ENCODE data around the gene HOXA2.
A peak's percentile ranks its signal among the peaks of the same experiment; 100 is the strongest.

The HOXA2 gene

DNA sequence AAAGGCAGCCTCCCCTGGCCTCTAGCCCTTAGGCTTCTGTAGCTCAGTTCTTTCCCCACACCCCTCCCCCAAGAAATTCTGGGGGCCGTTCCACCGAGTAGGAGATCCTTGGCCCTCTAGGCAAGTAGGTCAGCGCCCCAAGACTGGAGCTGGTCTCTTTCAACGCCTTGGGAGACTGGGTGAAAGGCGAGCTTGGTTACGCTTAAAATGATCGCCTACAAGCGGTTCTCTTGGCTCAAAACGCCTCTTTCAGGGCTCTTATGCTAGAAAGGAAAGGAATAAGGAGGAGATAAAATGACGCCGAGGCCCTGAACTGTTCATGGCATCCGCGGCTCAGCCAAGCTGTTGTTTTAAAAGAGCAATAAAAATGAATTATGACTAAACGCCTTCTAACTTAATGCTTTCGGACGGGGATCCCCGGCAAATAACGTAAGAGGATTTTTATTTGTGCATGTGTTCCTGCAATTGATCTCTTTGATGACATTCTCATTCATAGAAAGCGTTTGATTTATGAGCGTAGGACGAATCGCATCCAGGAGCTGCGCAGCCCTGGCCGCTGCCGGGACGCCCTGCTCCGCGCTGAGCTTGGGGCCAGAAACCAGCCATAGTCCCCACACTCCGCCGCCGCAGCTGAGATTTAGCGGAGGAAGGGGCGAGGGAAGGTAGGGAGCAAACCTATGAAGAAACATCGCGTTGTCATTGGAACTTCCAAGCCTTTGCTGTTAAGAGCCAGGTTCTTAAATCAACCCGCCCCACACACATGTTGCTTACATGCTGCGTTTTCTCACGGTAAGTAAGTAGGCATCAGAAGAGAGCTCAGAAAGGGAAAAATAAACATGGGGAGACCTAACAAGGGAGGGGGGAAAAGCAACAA, 3.7 kb downstream of the HOXA2 start:
- no peak for DNase-seq (ENCODE audit: low read depth in 3 of 3)

DNA sequence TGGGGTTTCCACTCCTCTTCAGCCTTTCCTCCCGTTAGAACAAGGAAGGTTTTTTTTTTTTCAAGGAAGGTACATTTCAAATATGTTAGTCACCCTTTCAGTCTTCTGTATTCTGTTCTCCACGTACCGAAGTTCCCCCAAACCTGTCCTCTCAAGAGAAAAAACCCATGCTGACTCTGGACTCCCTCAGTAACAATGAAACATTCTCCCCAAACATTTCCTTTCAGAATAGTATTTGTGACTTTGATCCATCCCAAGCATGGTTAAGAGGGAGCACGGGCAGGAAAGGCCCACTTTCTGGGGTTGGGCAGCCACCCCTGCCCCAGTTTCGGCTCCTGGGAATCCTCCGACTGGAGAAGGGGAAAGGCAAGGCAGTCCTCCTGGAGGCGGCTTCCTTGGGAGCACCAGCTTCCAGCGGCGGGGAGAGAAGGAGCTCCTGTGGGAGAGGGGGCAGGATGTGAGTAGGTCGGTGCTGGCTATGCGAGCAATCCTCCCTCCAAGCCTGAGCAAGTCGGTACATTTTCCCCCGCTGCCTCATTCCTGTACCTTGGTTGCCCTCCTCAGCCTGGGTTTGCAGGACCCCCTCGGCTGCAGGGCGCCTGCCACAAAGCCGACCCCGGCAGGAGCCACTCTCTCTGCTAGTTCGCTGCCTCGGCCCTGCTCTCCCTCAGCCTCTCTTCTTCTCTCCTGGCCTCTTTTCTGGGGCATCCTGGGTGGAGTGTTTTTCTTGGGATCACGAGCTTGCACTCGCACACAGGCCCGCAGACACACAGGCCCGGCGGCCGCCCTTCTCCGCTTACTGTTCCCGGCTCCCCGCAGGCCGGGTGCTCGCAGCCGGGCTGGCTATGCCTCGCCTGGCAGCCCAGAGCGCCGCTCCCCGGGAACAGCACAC, 4.6 kb downstream of the HOXA2 start:
- no peak for DNase-seq (ENCODE audit: low read depth in 3 of 3)

DNA sequence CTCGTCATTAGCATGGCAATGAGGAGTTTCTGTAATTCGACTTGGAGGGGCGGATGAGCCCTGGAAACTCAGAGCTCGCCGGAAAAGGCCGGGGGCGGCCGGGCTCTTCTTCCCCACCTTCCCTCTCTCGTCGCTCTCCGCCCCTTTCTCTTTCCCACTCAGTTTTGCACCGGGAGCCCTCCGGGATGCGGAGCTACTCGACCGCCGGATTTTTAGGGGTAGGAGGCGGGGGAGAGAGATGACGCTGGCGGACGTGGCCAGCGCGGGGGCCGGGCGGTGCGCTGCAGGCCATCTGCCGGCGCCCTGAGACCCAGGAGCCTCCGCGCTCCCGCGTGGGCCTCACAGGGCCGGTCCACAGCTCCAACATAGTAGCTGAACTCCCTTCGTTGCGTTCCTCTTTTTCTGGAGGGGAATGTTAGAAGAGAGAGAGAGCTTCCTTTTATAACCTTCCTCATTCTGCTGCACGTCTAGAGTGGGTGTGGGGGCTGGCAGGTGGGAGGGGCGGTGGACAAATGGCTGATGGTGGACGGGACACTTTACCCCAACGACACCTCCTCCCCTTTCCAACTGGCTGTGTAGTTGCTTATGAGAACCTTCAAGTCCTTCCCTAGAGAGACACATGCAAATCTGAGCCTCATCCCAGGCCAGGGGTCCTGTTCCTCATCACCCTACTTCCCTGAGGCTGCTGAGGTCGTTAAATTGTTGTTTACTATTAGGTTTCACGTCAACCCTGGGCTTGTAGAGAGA, 5.5 kb downstream of the HOXA2 start:
- DNase-seq (ENCODE audit: low read depth in 3 of 3): no peak

DNA sequence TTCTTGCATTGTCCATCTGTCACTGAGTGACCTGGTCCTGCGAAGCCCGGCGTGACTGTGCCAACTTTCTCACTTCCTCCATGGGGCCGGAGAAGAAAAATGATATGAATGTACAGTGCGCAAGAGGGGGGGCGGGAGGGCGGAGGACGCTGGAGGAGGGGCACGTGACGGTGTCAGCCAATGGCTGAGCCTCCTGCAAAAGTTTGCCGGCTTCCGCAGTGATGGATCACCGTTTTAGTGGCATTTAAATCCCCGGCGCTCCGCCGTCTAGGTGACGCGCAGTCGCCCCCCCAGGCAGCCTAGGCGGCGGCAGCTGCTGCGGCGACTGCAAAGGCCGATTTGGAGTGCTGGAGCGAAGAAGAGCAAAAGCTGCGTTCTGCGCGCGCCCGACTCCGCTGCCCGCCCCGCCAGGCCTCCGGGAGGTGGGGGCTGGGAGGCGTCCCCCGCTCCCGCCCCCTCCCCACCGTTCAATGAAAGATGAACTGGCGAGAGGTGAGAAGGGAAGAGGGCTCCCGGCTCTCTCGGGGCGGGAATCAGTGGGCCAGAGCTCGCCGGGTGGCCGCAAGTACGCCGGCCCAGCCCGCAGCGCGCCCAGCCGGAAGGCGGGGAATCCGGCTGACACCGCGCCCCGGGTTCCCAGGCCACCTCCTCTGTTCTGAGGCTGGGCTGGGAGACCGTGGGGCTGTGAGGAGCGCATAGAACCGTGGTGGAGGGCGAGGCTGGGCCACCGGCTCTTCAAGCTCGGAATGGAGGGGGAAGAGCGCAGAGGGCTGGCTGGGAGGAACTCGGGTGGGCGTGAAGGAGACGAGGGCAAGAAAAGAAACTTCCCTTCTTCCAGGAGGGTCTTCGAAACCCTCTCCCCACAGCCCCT, 6.4 kb downstream of the HOXA2 start, which contains the start of gene HOXA1:
Gene HOXA1 (minus strand): TSS at position 104 of the 871 bp plus-strand sequence. CDS start 88 bp downstream, at position 16.
- peak; percentile 50 to 68 (median 50) for DNase-seq (ENCODE audit: low read depth in 3 of 3)

DNA sequence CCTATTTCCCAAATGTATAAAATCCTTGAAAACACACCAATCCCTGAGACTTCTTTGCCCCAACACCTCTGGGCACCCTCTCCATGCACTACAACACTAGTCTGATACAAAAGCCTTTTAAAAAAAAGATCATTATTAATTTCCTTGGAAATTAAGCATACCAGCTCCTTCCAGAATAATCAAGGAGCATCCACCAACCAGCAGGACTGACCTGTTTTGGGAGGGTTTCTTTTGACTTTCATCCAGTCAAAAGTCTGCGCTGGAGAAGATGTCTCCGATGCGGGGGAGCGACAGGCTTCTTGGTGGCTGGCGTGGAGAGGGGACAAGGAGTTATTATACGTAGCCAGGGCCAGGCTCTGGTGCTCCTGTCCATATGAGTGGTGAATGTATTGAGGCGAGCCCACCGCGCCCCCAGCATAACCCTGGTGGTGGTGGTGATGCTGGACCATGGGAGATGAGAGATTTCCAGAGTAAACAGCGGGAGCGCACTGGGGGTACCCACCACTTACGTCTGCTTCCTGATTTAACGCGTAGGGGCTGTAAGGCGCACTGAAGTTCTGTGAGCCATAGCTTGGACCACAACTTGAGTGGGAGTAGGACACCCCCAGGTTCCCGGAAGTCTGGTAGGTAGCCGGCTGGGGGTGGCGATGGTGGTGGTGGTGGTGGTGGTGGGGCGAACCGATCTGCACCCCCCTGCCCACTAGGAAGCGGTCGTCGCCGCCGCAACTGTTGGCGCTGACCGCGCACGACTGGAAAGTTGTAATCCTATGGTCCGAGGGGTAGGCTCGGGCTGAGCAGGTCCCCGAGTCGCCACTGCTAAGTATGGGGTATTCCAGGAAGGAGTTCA, 7.2 kb downstream of the HOXA2 start:
- DNase-seq (ENCODE audit: low read depth in 3 of 3): no peak

DNA sequence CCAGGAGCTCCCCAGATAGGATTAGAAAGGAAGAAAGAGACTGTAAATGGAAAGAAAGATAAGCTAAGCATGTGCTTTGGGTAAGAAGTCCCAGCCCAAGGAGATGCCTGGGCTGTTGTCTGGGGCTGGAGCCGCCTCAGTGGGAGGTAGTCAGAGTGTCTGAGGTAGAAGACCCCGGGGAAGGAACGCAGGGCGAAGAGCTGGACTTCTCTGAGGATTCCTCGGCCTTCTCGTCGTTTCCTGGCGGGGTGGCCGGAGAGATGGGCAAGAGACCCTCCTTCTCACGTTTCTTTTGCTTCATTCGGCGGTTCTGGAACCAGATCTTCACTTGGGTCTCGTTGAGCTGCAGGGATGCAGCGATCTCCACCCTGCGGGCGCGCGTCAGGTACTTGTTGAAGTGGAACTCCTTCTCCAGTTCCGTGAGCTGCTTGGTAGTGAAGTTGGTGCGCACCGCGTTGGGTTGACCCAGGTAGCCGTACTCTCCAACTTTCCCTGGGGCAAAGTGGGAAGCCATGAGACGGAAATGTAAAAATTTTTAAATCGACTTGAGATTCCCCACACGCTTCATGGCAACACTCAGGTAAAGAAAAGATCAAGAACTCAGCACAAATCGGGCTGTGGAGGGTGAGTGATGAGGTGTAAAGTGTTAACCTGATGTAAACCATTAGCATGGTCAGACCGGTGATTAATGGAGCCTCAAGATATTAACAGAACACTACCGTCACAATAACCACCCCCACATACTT, 8.0 kb downstream of the HOXA2 start:
- no peak for DNase-seq (ENCODE audit: low read depth in 3 of 3)

DNA sequence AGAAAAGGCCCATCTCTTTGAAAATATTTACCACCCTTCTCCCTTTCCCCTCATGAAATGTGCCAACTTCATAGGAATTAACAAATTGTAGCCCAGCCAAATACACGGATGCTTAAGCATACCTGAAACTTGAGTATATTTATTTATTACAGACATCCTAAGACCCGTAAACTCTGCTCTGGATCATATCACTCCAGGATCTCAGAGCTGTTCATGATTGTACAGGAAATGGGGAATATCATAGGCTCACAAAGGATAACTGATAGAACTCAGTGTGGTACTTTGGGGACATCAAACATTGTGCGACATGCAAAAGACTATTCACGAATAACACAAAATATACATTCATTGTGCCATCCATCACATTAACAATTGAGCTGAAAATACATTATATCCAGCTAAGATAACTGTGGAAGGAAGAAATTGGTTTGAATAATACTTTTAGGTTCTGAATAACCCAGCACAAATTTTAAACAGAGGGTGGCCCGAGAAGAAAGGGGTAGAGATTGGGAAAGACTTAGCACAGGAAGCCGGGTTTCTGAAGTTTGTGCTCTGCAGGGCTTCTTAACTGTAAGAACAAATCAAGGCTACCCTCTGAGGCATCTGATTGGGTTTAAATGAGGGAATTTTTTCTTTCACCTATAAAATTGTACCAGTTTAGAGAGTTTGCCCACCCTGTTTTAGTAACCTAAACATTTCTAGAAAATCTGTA, 9.1 kb downstream of the HOXA2 start:
- DNase-seq (ENCODE audit: low read depth in 3 of 3): no peak

DNA sequence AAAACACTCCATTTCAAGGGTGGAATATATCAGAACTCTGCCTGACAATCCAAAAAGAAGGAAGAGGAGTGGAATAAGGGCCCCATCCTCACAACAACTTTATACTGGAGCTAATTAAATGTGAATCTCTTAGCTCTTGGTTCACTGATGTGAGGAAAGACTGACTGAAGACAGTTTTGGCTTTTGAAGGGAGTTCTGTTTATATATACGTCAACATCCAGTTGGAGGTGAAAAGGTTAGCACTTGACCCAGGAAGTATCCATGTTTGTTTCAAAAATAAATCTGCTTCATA, 9.7 kb downstream of the HOXA2 start:
- DNase-seq (ENCODE audit: low read depth in 3 of 3): no peak

DNA sequence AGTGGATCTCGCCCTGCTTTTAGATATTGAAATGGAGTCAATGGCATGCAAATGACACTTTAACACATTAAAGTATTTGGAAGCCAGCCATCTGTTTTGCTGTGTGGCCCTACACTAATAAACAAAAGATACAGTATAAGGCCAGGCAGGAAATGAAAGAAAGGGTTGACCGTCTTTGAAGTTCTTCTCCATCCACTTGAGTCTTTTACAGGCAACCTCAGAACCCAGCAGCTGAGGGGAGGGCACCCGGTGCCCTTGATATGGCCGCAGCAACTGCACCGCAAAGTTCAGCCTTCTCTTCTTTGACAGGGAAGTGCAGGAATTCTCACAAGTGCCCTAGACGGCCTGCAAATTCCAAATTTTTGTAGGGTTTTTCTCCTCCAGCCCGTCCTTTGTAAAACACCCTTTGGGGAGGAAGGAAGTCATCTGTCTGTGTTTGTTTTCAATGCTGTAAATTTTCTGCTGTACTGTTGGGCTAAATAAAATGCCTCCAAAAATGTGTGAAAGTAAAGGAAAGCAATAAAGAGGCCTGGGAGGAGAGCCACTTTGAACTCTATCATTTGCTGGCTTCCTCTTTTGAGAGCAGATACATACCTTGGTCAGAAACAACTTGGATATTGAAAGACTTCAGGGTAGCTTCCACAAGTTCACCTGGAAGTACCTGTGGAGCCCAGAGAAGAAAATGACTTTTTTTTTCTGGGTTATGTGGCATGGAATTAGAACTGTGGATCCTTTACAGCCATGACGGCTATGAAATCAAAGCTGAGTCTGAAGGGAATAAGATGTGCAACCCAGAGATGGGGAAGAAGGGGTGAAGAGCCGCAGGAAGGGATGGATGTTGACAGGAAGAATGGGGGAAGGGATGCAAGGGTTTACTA, 10.3 kb downstream of the HOXA2 start:
- DNase-seq (ENCODE audit: low read depth in 3 of 3): no peak

DNA sequence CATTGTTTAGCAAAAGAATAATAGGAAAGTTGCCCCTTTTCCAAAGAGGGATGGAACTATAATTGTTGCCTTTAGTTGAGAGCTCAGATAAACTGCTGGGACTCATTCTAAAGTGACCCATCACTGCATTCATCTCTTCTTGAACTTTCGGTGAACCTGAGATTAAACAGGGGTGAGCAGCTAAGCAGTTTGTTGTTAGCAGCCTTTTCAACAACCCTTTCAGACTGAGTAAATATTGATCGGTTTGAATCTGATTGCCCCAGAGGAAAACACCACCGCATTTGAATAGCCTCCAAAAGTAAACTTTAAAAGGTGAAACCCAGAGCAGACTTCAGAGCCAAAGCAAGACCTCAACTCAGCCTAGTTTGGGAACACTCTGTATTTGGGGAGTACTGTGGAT, 11.4 kb downstream of the HOXA2 start:
- no peak for DNase-seq (ENCODE audit: low read depth in 3 of 3)

DNA sequence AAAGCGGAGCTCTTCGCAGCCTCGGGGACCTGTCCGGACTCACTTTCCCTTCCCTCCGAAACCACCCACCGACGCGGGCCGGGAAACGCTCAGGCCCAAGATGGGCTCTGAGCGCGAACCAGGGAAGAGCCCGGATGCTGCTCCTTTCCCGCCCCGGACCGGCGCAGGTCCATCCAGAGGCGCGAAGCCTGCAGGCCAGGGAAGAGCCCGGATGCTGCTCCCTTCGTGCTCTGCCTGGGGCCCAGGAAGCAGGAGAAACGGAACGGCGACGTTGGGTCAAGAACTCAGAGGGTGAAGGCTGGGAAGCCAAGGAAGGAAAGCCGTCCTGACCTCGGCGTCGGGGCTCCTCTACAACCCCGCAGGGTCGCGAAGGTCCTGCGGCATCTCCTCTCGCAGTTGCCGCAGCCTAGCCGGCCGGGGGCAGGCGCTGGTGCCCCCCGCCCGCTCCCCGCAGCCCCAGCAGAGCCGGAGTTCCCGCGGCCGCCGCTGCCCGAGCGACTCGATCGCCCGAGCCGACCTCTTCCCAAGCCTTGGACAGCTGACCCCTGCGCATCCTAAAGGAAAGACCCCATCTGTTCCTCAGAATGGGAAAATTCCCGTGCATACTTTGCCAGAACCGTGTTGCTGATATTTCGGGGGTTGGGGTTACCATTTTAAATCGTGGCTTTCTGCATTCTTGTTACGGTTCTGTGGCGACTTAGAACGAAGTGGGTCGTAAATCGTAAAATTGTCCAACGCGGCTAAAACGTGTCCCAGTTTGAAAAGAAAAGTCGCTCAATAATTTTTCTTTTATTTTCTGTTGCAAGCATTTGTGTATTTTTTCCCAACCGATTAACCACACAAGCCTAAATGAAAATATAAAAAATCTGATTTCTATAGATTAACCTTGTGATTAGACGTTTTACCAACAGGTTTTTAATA, 14.2 kb downstream of the HOXA2 start:
- no peak for DNase-seq (ENCODE audit: low read depth in 3 of 3)

DNA sequence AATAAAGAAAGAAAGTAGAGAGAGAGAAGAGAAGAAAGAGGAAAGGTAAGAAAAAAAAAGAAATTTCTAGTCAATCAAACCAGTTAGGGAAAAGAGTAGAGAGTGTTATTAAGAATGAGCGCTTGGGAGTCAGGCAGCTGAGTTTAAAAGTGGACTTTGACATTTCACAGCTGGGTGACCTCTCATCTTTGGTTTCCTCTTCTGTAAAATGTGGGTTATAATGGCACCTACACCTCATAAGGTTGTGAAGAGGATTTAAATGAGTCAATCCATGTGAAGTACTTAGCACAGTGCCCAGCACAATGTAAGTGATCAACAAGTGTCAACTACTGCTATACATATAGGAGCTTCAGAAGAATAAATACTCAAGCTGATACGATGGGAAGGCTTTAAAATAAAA, 18.8 kb downstream of the HOXA2 start:
- DNase-seq (ENCODE audit: low read depth in 3 of 3): no peak

DNA sequence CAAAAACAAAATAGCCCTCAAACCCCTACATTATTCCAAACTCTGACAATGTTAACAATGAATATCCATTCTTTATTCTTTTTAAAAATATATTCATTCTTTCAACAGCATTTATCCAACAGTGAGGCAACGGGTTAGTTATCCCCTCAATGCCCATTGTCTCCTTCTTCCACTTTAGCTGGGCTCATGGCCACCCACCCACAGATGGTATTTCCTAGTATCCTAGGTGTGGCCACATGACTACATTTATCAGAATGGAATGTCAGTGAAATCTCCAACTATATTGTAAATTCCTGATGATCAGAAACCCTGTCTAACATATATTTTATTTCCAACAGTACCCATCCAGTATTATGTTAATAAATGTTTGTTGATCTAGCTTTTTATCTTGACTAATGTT, 20.3 kb downstream of the HOXA2 start:
- no peak for DNase-seq (ENCODE audit: low read depth in 3 of 3)

DNA sequence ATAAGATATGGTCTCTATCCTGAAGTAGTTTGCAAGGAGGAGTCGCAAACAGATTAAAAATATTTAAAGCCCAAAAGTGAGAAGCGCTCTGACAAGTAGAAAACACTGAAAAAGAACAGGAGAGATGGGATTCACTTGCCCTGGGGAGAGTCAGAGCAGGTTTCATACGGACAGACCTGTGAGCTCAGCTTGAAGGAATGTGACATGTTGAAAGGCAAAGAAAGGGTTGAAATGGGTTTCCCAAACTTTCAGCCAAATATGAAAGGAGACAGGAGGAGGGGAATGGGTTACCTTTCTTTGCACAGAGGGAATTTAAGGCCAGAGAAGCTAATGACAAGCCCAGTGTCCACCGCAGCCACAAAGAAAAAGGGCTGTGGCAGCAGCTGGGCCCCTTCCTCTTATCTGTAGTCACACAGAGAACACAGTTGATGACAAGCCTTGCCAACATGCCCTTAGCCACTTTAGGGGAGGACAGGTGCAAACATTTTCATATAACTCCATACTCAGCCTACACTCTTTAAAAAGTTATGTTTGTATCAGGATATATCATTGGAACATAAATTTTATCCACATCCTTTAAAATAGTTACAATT, 21.5 kb downstream of the HOXA2 start:
- DNase-seq (ENCODE audit: low read depth in 3 of 3): no peak

DNA sequence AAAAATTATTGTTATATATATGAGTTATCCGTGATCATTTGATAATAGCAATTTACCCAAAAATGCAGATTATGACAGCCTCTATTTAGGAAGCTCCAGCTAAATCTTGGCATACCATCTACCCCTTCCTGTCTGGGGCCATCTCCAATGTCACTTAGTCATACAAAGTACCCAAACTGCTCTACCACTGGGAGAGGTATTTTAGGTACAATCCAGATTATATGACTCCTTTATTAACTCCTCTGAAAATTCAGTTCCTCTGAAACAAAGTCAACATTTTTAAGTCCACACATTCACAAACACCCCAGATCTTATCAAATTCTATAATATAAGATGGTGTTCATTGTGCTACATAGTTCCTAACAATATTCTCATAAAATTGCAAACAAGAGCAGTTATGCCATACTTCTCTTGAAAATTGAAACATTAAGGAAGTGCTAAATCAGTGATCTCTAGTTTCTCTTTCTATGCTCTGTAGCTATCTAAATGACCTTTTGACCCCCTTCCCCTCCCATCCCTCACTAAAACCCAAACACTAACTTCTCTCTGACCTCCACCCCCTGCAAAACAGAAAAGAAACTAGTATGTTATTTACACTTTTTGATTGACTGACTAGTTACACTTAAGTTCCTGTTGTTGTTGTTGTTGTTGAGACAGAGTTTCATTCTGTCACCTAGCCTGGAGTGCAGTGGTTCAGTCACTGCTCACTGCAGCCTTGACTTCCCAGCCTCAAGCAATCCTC, 23.1 kb downstream of the HOXA2 start:
- no peak for DNase-seq (ENCODE audit: low read depth in 3 of 3)
